CD14-positive monocyte (primary cell): ENCODE results near the gene ZNF592. TPM values are rescaled to one million over a fixed set of nuclear protein-coding genes. Genes with fewer than 3 reads are reported as not detected.

Source experiments
- DNase-seq, 3 donors: peaks; one replicate each; pipeline ENCODE4 v3.0.0-alpha.2; 2011 to 2022
- H2AFZ ChIP-seq: 2 replicates; pipeline ENCODE4 v1.6.0; 2012; ENCODE audit warnings: mild to moderate bottlenecking, low read depth, low read length, inconsistent platforms; ENCODE audit not compliant: insufficient read depth, poor library complexity, severe bottlenecking
- H3K27ac ChIP-seq, 2 donors: 1 replicate in 1 of 2; 2 replicates in 1 of 2; pipeline ENCODE4 v1.5.1; 2012 to 2013; ENCODE audit warnings: low read length in 2 of 2, control low read depth in 1 of 2, inconsistent platforms in 1 of 2, low read depth in 1 of 2, mild to moderate bottlenecking in 1 of 2
- H3K27me3 ChIP-seq, 2 donors: one replicate each; pipeline versions ENCODE4 v1.6.0 to v1.6.1; 2011 to 2013; ENCODE audit warnings: low read length in 2 of 2; ENCODE audit not compliant: control insufficient read depth in 2 of 2, insufficient read depth in 2 of 2
- H3K36me3 ChIP-seq, 2 donors: replicated peaks in 1 of 2; 1 replicate in 1 of 2; 2 replicates in 1 of 2; pipeline versions ENCODE4 v1.5.1 to v1.6.1; 2012 to 2013; ENCODE audit warnings: low read length in 2 of 2, control low read depth in 1 of 2, inconsistent platforms in 1 of 2, mild to moderate bottlenecking in 1 of 2; ENCODE audit not compliant: insufficient read depth in 2 of 2, control insufficient read depth in 1 of 2
- H3K4me1 ChIP-seq, 2 donors: 1 replicate in 1 of 2; 2 replicates in 1 of 2; pipeline versions ENCODE4 v1.5.1 to v1.6.1; 2012 to 2013; ENCODE audit warnings: low read length in 2 of 2, control low read depth in 1 of 2, inconsistent platforms in 1 of 2, mild to moderate bottlenecking in 1 of 2, moderate library complexity in 1 of 2; ENCODE audit not compliant: insufficient read depth in 2 of 2, control insufficient read depth in 1 of 2
- H3K4me2 ChIP-seq: replicated peaks from 2 replicates; pipeline ENCODE3; 2012; ENCODE audit warnings: low read length, moderate library complexity, mild to moderate bottlenecking; ENCODE audit not compliant: poor library complexity, severe bottlenecking; ENCODE audit errors: extremely low read depth
- H3K4me3 ChIP-seq, 3 experiments: fragments of 200-600 bp in 1 of 3; sonication (generic) in 1 of 3; replicated peaks in 1 of 3; 1 replicate in 2 of 3; 2 replicates in 1 of 3; pipeline ENCODE4 v1.5.1; 2011 to 2013; ENCODE audit warnings: low read length in 3 of 3, mild to moderate bottlenecking in 3 of 3, control low read depth in 2 of 3, low read depth in 2 of 3, inconsistent platforms in 1 of 3, moderate library complexity in 1 of 3
- H3K79me2 ChIP-seq: 2 replicates; pipeline ENCODE4 v1.6.0; 2012; ENCODE audit warnings: mild to moderate bottlenecking, control low read depth, inconsistent platforms, low read length, moderate library complexity; ENCODE audit not compliant: insufficient read depth
- H3K9ac ChIP-seq: 2 replicates; pipeline ENCODE4 v1.6.0; 2017; ENCODE audit warnings: low read length, mild to moderate bottlenecking; ENCODE audit not compliant: insufficient read depth, poor library complexity, severe bottlenecking
- H3K9me3 ChIP-seq, 2 donors: replicated peaks in 1 of 2; 1 replicate in 1 of 2; 2 replicates in 1 of 2; pipeline versions ENCODE4 v1.5.1 to v1.6.1; 2012 to 2013; ENCODE audit warnings: low read length in 2 of 2, control low read depth in 1 of 2; ENCODE audit not compliant: control insufficient read depth in 1 of 2, insufficient read depth in 1 of 2
- H4K20me1 ChIP-seq: 2 replicates; pipeline ENCODE4 v1.6.0; 2012; ENCODE audit warnings: mild to moderate bottlenecking, low read length, control low read depth, moderate library complexity; ENCODE audit not compliant: insufficient read depth
- H3K27ac Mint-ChIP-seq, 7 donors: one replicate each; pipeline ENCODE4 v1.8.0; 2020; ENCODE audit warnings: mild to moderate bottlenecking in 7 of 7, mixed read lengths in 7 of 7, moderate library complexity in 6 of 7, inconsistent platforms in 2 of 7
- H3K27me3 Mint-ChIP-seq, 3 donors: one replicate each; pipeline ENCODE4 v1.8.0; 2021 to 2022; ENCODE audit warnings: low read depth in 3 of 3, mild to moderate bottlenecking in 3 of 3, mixed read lengths in 3 of 3, moderate library complexity in 3 of 3, inconsistent platforms in 1 of 3
- H3K36me3 Mint-ChIP-seq, 2 donors: one replicate each; pipeline ENCODE4 v1.8.0; 2020; ENCODE audit warnings: mixed read lengths in 2 of 2, inconsistent platforms in 1 of 2, mild to moderate bottlenecking in 1 of 2
- H3K4me1 Mint-ChIP-seq: one replicate; pipeline ENCODE4 v1.8.0; 2020; ENCODE audit warnings: mild to moderate bottlenecking, mixed read lengths
- H3K4me3 Mint-ChIP-seq, 2 donors: one replicate each; pipeline ENCODE4 v1.8.0; 2020; ENCODE audit warnings: mild to moderate bottlenecking in 2 of 2, mixed read lengths in 2 of 2, moderate library complexity in 1 of 2
- H3K9me3 Mint-ChIP-seq, 7 donors: one replicate each; pipeline ENCODE4 v1.8.0; 2020 to 2022; ENCODE audit warnings: mixed read lengths in 7 of 7, mild to moderate bottlenecking in 6 of 7, moderate library complexity in 6 of 7, inconsistent platforms in 2 of 7
- CTCF ChIP-seq: fragments of 200-600 bp; IDR thresholded peaks from one replicate; pipeline ENCODE4 v1.8.0; 2022; ENCODE audit warnings: antibody characterized with exemption, mild to moderate bottlenecking
- WGBS: methylation state at CpG from one replicate; pipeline ENCODE4 v1.1.5; 2013; ENCODE audit warnings: missing lambda C conversion rate; ENCODE audit not compliant: insufficient coverage; 5-methylcytosine and 5-hydroxymethylcytosine counted together
- intact Hi-C, 2 donors: fragments of 100-400 bp; cut with micrococcal nuclease; formaldehyde crosslinking; loops; one replicate each; pipeline versions ENCODE4 v1.15.0 to v1.15.1; 2023
- polyA plus RNA-seq, 3 donors: library from polyadenylated mRNA; depleted of rRNA in 1 of 3; unstranded in 2 of 3; stranded (reverse) in 1 of 3; fragments of 300-500 nt in 2 of 3; fragments of >200 nt in 1 of 3; fragmentation: Illumina TruSeq in 2 of 3; gene quantifications; 1 replicate in 2 of 3; 2 replicates in 1 of 3; pipeline ENCODE4 v1.2.3, GENCODE V29; 2012 to 2021

ZNF592 gene
- polyA plus RNA-seq, 3 donors: 2.8 to 43.6 (median 5.0) TPM

DNA sequence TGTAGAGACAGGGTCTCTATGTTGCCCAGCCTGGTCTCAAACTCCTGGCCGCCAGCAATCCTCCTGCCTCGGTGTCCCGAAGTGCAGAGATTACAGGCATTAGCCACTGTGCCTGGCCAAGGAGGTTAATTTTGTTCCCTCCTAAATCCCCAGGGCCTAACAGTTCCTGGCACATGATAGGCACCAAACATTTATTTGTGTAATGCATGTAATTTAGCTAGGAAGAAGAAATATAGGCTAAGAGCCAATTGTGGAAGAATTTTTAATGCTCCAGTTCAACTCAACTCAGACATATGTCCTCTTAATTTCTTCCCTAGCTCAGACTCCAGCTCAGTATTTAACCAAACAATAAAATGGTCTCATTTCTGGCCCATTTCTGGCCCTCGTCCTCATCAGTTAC lies 7.7 kb upstream of the ZNF592 start:
- peaks cover 22 to 40% of the 10 kb centered on the region in 2 donors for H3K4me1 ChIP-seq
- H3K36me3 ChIP-seq: no peaks in the 10 kb centered on the region
- H3K4me3 ChIP-seq: no peak overlapping the region
- intact Hi-C loops: loop anchor here in 1 of 2 donors (10.0 kb wide), 1 partner anchor 46 kb away; no protein-coding TSS in a partner anchor
- H3K36me3 Mint-ChIP-seq: peaks cover 4 to 13% of the 10 kb centered on the region in 2 donors
- H3K27me3 ChIP-seq: no peaks in the 10 kb centered on the region
- no peak overlapping the region for H3K9ac ChIP-seq
- no peaks in the 10 kb centered on the region for H4K20me1 ChIP-seq
- no peaks in the 10 kb centered on the region for H3K9me3 Mint-ChIP-seq
- WGBS: 100% methylated on average over 1 of the region's 4 CpGs
- no peak overlapping the region for H3K4me3 Mint-ChIP-seq
- H3K4me2 ChIP-seq: no peak overlapping the region
- H2AFZ ChIP-seq: no peak overlapping the region
- peaks cover 18% of the 10 kb centered on the region for H3K79me2 ChIP-seq
- TF ChIP-seq CTCF: no peak
- H3K9me3 ChIP-seq: no peaks in the 10 kb centered on the region
- no peak overlapping the region for H3K27ac ChIP-seq
- peaks cover 0 to 2% (median 0%) of the 10 kb centered on the region in 3 donors for H3K27me3 Mint-ChIP-seq
- no peak for DNase-seq
- peaks cover 43% of the 10 kb centered on the region for H3K4me1 Mint-ChIP-seq
- peak overlapping the region in 4 of 7 donors; percentile 36 to 74 (median 66) for H3K27ac Mint-ChIP-seq

- Mint-ChIP-seq H3K4me1 (peaks cover 41% of the 10 kb centered on the region), H3K4me3 (no peak overlapping the region)
These were observed 7.3 kb upstream of the ZNF592 start for GRCh38 chr15:84741121-84741520.

More at GRCh38 chr15:84741121-84741520, 7.3 kb upstream of the ZNF592 start:
- no peak for DNase-seq
- H4K20me1 ChIP-seq: no peaks in the 10 kb centered on the region
- Mint-ChIP-seq H3K27me3 (peaks cover 0 to 2% (median 0%) of the 10 kb centered on the region in 3 donors), H3K36me3 (peaks cover 4 to 13% of the 10 kb centered on the region in 2 donors), H3K9me3 (no peaks in the 10 kb centered on the region), H3K27ac (peak overlapping the region in 5 of 7 donors; percentile 34 to 74 (median 63))
- H3K4me1 ChIP-seq: peaks cover 20 to 37% of the 10 kb centered on the region in 2 donors
- no peaks in the 10 kb centered on the region for H3K9me3 ChIP-seq
- no peak overlapping the region for H3K27ac ChIP-seq
- H3K4me2 ChIP-seq: no peak overlapping the region
- no peak for TF ChIP-seq CTCF
- no peaks in the 10 kb centered on the region for H3K27me3 ChIP-seq
- peaks cover 22% of the 10 kb centered on the region for H3K79me2 ChIP-seq
- intact Hi-C loops: loop anchor here in 1 of 2 donors (10.0 kb wide), 1 partner anchor 46 kb away; no protein-coding TSS in a partner anchor
- H3K36me3 ChIP-seq: no peaks in the 10 kb centered on the region
- H3K9ac ChIP-seq: no peak overlapping the region
- H2AFZ ChIP-seq: no peak overlapping the region
- 92% methylated on average over 2 of the region's 2 CpGs for WGBS
- H3K4me3 ChIP-seq: no peak overlapping the region
